HG03469 (cell line): Measurements from ENCODE around the gene GPBP1.
"Not testable (repeated sequence)": the region's sequence is repeated elsewhere in the genome, so short reads cannot be mapped to it uniquely, and the experiment has no call there.

ENCODE experiments used
- ATAC-seq: cut with Tn5 transposase; IDR thresholded peaks from one replicate; pipeline ENCODE4 v1.9.1; 2021; ENCODE audit warnings: mild to moderate bottlenecking, moderate library complexity, moderate number of reproducible peaks; ENCODE audit not compliant: unreplicated experiment

The GPBP1 gene

DNA sequence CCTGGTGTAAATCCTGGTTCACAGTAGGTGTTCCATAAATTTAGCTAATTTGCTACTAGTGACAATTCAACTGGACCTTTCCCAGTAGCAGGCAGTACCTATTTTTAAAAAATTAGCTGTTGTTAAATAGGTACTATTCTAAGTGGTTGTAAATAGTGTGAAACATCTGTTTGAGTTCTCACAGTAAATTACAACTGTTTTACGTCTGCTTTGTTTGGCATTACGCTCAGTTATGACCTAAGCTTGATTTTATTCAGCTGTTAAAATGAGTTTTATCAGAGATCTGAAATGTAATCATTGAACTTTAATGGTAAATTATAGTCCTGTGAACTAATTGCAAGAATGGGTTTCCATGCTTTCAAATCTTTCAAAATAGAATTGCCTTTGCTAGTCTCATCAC lies 93.9 kb downstream of the GPBP1 start:
- no peak for ATAC-seq

DNA sequence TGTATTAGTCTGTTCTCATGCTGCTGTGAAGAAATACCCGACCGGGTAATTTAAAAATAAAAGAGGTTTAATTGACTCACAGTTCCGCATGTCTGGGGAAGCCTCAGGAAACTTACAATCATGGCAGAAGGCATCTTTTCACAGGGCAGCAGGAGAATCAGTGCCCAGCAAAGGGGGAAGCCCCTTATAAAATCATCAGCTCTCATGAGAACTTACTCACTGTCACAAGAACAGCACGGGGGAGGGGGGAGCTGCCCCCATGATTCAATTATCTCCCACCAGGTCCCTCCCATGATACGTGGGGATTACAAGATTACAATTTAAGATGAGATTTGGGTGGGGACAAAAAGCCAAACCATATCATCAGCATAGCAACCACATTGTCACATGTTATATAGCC lies 102.5 kb downstream of the GPBP1 start:
- ATAC-seq, result no peak

DNA sequence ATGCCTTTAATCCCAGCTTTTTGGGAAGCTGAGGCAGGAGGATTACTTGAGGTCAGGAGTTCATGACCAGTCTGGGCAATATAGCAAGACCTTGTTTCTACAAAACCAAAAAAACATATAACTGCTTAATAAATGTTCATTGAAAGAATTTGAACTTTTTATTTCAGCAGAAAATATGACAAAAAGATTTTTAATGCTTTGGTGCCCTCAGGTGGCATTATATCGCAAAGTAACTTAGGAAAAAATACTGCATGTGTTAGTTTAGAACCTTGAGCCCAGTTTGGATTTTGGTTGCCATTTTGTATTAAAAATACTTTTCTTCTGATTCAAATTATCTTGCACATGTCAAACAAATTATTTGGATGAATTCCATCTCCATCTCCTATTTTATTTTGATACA lies 103.2 kb downstream of the GPBP1 start:
- no peak for ATAC-seq

DNA sequence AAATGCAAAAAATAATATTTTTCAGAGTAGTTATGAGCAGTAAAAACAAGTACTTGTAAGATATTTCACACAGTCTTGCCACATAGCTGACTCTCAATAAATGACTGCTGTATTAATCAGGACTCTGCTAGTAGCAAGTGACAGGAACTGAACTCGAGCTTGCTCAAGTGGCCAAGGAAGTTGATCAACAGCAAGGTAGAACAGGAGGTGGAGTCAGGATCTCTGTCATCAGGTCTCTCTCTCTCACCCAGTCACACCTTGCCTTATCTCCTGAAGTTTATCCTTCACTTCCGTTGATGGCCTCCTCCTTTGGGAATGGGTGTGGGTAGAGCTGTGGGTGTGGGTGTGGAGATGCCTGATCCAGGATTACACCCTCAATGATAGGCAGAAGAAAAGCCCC lies 107.0 kb downstream of the GPBP1 start:
- no peak for ATAC-seq

DNA sequence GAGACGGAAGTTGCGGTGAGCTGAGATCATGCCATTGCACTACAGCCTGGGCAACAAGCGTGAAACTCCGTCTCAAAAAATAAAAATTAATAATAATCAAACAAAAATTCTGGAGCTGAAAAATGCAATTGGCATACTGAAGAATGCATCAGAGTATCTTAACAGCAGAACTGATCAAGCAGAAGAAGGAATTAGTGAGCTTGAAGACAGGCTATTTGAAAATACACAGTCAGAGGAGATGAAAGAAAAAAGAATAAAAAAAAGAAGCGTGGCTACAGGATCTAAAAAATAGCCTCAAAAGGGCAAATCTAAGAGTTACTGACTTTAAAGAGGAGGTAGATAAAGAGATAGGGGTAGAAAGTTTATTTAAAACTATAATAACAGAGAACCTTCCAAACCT lies 111.2 kb downstream of the GPBP1 start:
- ATAC-seq, result not testable (repeated sequence)

DNA sequence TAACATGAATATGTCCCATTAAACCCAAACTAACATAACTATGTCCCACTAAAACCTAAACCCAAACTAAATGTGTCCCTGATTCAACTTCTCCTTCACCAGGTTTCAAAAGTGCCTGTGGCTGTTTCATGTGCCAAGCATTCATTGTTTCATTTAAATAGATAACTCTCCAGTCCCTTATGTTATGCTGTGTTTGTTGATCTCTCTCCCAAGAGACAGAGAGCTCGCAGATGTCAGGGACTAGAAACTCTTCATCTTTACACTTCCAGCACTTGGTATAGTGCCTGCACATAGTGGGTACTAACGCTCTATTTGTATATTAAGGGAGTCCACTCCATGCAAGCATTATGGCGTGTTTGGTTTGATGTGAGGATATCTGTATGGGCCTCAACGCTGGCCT lies 118.0 kb downstream of the GPBP1 start:
- no peak for ATAC-seq

DNA sequence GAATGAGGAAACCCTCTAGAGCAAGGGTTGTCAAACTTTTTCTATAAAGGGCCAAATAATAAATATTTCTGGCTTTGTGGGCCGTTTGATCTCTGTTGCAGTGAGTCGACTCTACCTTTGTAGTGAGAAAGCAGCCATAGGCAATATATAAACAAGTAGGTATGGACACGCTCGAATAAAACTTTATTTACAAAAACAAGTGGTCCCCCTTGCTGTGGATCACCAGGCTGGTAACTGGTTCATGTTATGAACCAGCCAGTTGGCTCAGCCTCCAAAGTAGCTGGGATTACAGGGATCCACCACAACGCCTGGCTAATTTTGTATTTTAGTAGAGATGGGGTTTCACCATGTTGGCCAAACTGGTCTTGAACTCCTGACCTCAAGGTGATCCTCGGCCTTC lies 118.5 kb downstream of the GPBP1 start:
- no peak for ATAC-seq

DNA sequence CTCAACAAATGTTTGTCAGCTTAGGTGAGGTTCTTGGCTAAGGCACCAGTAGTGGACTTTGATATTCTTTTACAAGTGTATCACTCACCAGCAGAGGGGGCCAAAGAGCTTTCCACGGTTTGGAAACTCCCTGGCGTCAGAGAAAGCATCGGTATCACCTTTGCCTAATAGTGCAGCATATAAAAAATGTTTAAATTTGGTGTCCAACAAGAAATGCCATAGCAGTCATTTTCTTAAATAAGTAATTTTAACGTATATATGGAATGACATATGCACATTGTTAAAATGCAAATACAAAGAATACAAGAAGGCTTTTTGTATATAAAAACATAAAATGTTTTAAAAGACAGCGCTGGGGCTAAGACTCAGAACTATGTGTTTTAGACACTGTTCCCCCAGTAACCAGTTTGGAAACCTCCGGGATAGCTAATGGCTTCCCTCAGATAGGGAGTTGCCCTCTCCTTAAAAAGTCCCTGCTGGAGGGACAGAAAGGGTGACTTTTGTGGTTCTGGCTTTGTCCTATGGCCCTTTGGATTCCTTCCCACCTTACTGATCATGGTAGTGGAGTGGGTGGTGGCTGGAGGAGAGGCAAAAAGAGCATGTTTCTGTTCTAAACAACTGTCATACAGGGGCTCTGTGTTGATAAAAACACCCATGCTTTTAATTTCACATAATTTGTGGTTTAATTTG lies 124.6 kb downstream of the GPBP1 start:
- ATAC-seq, result no peak

DNA sequence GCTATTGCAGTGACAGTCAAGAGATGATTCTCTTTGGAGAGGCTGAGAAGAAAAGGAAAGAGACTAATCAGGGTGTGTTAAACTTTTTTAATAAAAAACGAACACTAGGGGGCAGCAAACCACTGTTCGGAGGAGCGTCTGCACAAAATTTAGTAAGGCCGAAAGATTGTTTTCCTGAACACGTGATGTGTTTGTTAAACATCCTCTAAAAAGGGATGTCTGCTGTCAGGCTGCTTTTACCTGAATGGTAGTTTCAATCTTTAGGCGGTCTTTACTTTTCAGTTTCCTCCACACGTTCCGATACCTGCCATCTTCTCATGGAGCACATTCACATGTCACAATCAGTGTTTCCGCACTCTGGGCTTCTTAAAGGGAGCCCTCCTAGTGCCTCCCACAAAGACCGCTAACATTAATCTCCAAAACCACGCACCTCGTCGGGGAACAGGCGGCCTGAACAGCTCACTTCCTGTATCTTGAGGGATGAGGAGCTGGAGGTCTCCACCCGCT lies 125.2 kb downstream of the GPBP1 start:
- no peak for ATAC-seq

DNA sequence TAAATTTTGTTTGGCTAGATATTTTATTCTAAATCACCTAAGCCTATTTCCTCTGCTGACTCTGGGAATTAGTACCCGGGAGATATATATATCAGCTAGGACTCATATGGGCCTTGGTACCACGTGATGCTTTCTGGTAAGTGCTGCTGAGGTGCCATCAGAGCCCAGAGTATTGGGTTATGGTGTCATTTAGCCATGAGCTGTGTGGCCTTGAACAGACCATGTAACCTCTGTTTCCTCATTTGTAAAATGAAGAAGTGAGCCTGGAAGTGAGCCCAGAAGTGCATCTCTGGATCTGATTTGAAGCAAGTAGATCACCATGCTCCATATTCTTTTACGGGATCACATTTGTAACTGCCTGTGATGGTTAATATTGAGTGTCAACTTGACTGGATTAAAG lies 126.1 kb downstream of the GPBP1 start:
- no peak for ATAC-seq

DNA sequence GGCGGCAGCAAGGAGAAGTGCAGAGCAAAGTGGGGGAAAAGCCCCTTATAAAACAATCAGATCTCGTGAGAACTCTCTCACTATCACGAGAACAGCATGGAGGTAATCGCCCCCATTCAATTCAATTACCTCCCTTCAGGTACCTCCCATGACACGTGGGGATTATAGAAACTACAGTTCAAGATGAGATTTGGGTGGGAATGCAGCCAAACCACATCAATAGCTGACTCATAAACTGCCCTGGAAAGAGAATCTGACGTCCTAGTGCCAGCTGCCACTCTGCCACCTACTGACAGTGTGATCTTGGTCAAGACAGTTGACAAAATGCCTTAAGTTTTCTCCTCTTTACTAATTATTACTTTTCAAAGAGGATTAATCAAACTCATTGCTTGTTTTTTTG lies 128.3 kb downstream of the GPBP1 start:
- peak; percentile 51 for ATAC-seq

DNA sequence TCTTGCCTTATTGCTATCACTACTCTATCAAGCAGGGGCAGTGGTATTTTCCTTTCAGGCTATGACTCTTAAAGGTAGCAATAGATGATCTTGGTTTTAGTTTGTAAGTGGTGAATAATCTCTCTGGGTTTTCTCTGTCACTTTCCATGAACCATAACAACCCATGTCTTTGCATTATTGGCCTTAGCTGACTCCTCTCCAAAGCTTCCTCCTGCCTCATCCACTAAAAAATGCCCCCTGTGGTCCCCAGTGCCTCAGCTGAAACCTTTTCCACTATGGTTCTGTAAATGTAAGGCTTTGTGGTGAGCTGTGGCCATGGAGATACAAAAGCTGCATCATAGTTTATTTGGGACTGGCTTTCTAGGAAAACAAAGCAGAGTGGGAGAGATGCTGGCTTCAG lies 128.8 kb downstream of the GPBP1 start:
- ATAC-seq, result no peak

DNA sequence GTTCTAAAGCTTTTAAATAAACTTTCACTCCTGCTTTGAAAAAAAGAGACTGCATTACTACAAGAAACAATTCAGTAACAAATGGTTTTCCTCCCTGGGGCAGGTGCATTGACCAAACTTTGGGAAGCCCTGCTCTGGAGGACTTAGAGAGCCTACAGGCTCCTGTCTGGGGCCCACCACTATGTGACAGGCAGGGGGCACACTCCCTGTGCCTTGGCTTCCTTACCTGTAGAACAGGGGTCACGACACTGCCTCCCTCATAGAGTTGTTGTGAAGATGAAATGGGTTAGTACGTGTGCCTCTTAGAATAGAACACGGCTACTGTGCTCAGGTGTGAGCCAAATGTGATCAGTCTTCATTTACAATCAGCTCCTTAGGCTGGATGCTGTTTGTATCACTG lies 130.1 kb downstream of the GPBP1 start:
- ATAC-seq, result no peak

DNA sequence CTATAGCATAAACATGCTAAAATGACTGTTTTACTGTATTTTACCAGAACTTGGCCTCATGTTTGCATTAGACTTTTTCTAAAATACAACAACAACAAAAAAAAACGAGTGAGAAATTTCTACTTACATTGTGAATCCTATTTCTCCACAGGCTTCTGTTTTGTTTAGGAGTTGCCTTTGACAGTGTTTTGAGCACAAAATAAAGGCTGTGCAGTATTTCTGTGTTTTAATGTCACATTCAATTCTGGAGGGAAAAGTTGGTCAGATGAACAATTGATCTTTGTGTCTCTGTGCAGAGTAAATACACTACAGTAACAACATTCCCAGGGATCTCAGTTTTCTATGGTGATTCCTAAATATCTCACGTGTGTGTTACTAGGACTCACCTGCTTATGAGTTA lies 131.1 kb downstream of the GPBP1 start:
- ATAC-seq, result no peak

DNA sequence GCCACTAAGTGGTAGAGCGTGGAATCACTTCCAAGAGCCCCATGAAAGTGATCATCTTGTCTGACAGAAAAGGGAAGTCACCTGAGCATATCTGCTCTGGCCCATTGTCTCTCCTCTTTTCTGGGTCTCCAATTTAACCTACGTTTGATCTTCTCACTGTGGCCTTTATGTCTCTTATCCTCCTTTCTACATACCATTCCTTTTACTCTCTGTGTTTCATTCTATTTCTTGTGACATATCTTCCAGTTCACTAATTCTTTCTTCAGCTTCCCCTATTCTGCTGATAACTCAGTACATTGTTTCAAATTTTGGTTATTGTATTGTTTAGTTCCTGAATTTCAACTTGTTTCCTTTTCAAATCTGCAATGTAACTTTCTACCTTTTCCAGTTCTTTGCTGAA lies 132.5 kb downstream of the GPBP1 start:
- ATAC-seq, result no peak

DNA sequence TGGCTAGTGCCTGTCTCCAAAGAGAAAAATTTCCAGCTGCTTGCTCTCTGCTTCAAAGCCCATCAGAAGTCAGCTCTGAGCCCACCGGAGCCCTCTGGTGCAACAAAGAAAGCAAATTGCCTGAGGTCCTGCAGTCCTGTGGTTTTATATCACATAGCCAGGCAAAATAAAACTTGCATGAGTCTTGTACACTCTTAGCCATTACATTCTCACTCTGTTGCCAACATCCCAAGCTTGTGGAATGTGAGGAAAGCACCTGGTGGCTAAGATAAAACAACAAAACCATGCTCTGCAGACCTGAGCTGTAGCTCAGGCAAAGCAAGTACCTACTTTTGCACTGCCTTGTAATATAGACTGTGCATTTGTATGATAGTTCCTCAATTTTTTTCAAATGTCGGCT lies 133.7 kb downstream of the GPBP1 start:
- no peak for ATAC-seq

DNA sequence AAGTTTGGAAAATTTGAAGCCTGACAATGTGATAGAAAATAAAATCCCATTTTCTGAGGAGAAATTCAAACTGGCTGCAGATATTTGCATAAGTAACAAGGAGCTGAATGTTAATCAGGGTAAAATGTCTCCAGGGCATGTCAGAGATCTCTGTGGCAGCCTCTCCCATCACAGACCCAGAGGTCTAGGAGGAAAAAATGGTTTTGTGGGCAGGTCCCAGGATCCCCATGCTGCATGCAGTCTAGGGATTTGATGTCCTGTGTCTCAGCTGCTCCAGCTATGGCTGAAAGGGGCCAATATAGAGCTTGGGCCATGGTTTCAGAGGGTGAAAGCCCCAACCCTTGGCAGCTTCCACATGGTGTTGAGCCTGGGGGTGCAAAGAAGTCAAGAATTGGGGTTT lies 135.2 kb downstream of the GPBP1 start:
- not testable (repeated sequence) for ATAC-seq

DNA sequence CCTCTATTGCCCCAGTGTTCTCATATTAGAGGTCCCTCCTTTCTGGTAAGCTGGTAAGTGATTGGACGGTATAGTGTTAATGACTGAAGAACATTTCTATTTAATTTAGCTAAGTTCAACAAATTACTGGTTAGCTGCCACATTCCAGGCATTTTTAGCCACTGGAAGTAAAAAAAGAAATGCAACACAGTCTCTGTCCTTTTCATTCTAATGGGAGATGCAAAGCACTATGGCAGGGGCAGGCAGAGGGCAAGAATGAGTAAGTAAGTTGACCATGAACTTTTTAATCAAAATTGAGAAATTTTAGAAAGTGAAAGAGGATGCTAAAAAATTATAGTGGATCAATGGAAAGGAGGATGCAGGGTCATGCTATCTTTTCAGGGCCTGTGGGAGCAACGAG lies 137.4 kb downstream of the GPBP1 start:
- no peak for ATAC-seq

DNA sequence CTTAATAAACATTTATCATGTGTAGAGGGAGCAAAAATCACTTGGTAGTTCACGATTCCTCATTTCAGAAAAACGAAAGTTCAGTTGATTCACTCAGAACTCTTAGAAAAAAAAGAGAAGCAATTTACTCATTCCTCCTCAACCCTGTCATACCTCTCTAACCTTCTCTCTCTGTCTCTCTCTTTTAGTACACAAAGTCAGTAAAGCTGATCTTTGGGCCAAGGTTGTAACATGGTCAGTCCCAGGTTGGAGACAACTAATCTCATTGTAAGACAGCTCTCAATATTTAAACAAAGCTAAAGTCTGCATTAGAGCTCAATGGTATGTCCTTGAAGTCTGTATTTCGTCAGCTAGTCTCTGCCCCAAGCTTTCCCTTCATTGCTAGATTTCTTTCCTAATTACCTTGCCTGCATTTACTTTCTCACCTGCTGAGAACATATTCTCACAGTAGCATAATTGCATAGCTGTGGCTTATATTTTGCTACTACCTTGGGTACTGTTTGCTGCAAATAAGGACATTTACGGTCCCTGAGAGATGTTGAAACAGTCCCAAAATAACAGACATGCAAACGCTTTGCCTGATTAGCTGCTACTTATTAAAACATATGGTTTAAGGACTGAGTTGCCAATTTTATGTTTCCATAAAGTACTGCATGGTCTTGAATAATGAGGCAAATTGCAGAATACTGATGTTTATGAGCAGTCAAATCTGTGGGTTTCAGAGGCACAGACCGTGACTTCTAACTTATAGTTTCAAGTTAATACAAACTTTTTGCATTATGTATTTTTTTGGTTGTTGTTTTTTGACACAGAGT lies 138.3 kb downstream of the GPBP1 start:
- ATAC-seq, result peak; percentile 35

DNA sequence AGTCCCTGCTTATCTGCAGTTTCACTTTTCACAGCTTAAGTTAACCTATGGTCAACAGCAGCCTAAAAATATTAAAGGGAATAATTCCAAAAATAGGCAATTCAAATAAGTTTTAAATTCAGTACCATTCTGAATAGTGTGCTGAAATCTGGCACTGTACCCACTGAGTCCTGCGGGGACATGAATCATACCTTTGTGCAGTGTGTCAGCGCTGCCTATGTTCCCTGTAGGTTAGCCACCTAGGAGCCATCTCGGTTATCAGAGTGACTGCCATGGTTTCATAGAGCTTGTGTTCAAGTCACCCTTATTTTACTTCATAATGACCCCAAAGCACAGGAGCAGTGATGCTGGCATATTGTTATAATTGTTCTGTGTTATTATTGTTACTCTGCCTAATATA lies 139.9 kb downstream of the GPBP1 start:
- no peak for ATAC-seq
